AG10803 (cell line): ENCODE results near the gene L3MBTL4.

Experiments
- DNase-seq: peaks from one replicate; pipeline ENCODE4 v3.0.0; 2010; ENCODE audit warnings: low read depth
- H3K4me3 ChIP-seq: 2 replicates; pipeline ENCODE4 v1.5.1; 2011; ENCODE audit warnings: mild to moderate bottlenecking, low read length, control low read depth
- CTCF ChIP-seq: conservative IDR thresholded peaks from 2 replicates; pipeline ENCODE4 v1.5.1; 2011; ENCODE audit warnings: mild to moderate bottlenecking, low read length, control low read depth, inconsistent platforms

The L3MBTL4 gene

GRCh38 chr18:6435731-6436130 is 21.0 kb upstream of the L3MBTL4 start:
- no peak for DNase-seq
- H3K4me3 ChIP-seq: no peak overlapping the region
- no peak for TF ChIP-seq CTCF

- no peak for DNase-seq
- no peak for TF ChIP-seq CTCF
- no peak overlapping the region for H3K4me3 ChIP-seq
These were observed 20.4 kb upstream of the L3MBTL4 start for GRCh38 chr18:6434987-6435709.

GRCh38 chr18:6434481-6434880 is 19.8 kb upstream of the L3MBTL4 start:
- TF ChIP-seq CTCF: no peak
- DNase-seq: no peak
- no peak overlapping the region for H3K4me3 ChIP-seq

- no peak for DNase-seq
- no peak overlapping the region for H3K4me3 ChIP-seq
- TF ChIP-seq CTCF: no peak
These were observed 17.1 kb upstream of the L3MBTL4 start for GRCh38 chr18:6431659-6432318.

GRCh38 chr18:6428851-6429395 is 14.2 kb upstream of the L3MBTL4 start:
- no peak for DNase-seq
- no peak for TF ChIP-seq CTCF
- H3K4me3 ChIP-seq: no peak overlapping the region

- DNase-seq: no peak
- no peak overlapping the region for H3K4me3 ChIP-seq
- TF ChIP-seq CTCF: no peak
These were observed 12.6 kb upstream of the L3MBTL4 start for GRCh38 chr18:6427286-6427685.

GRCh38 chr18:6423289-6423688 is 8.6 kb upstream of the L3MBTL4 start:
- TF ChIP-seq CTCF: no peak
- no peak for DNase-seq
- no peak overlapping the region for H3K4me3 ChIP-seq
